ENCODE data around the gene MCCC1. TPM values are rescaled to one million over a fixed set of nuclear protein-coding genes. Genes with fewer than 3 reads are reported as not detected.

Gene MCCC1
- total RNA-seq, 1 experiment from 2014 or later: 12.6 TPM

- H3K9me2 ChIP-seq (ENCODE audit: insufficient read depth): no peaks in the 10 kb centered on the region
- ChIA-PET CTCF (no interaction called here), POLR2A (no interaction called here), RAD21 (ENCODE audit: low non-redundant PET in 1 of 2, low total read pairs in 2 of 2, uncharacterized antibody in 2 of 2, unreplicated experiment in 2 of 2) (no interaction called here)
- H2AFZ ChIP-seq (ENCODE audit: low read depth, low read length, poor library complexity, severe bottlenecking): no peak overlapping the region
- H3K36me3 ChIP-seq (ENCODE audit: control insufficient read depth in 1 of 2, insufficient read depth in 2 of 2, low read length in 2 of 2): no peaks in the 10 kb centered on the region
- TF ChIP-seq SRF (IDR thresholded peaks at IDR 0.05; ENCODE audit: low read depth) (no peak), POLR2A (IDR thresholded peaks at IDR 0.05; ENCODE audit: borderline replicate concordance, extremely low read depth, insufficient read depth, insufficient read length) (no peak), POLR2AphosphoS5 (IDR thresholded peaks at IDR 0.05; ENCODE audit: low read depth, low read length) (no peak), TCF7L2 (IDR thresholded peaks at IDR 0.05; ENCODE audit: borderline replicate concordance, extremely low read depth, insufficient read depth, insufficient read length) (no peak), RAD21 (IDR thresholded peaks at IDR 0.05; ENCODE audit: low read depth) (no peak), EZH2phosphoT487 (IDR thresholded peaks at IDR 0.05; ENCODE audit: borderline replicate concordance) (no peak), ELF1 (IDR thresholded peaks at IDR 0.05; ENCODE audit: borderline replicate concordance, low read depth) (no peak), EZH2 (IDR thresholded peaks at IDR 0.05) (no peak), CTCF (IDR thresholded peaks at IDR 0.05 in 2 of 3, conservative IDR thresholded peaks at IDR 0.05 in 1 of 3; ENCODE audit: borderline replicate concordance in 1 of 3, insufficient read depth in 1 of 3, low read depth in 2 of 3, low read length in 2 of 3) (no peak), CBX3 (IDR thresholded peaks at IDR 0.05; ENCODE audit: low read depth) (no peak), ZFX (IDR thresholded peaks at IDR 0.05) (no peak), SIN3A (IDR thresholded peaks at IDR 0.05; ENCODE audit: low read depth) (no peak), REST (IDR thresholded peaks at IDR 0.05; ENCODE audit: low read depth) (no peak), EGR1 (IDR thresholded peaks at IDR 0.05; ENCODE audit: low read depth) (no peak)
- peaks cover 2 to 18% of the 10 kb centered on the region in 2 experiments; a peak in 3 of 4 replicates for H3K4me1 ChIP-seq (ENCODE audit: control insufficient read depth in 1 of 2, insufficient read depth in 2 of 2, low read length in 2 of 2)
- H3K27ac ChIP-seq (ENCODE audit: low read depth, low read length): peak overlapping the region; percentile 64; the same call in 1 of the 2 replicates
- intact Hi-C loops (cut with micrococcal nuclease): loop anchor here (10.0 kb wide), 1 partner anchor 115 kb away; the partner anchor contains the start of gene MCCC1
- H3K9ac ChIP-seq (ENCODE audit: low read length): peak overlapping the region; percentile 82
- H3K27me3 ChIP-seq (ENCODE audit: insufficient read depth, low read length): no peaks in the 10 kb centered on the region
- H3K9me3 ChIP-seq (ENCODE audit: control insufficient read depth in 1 of 2, insufficient read depth in 1 of 2, low read depth in 1 of 2, low read length in 2 of 2): no peaks in the 10 kb centered on the region
- DNase-seq (ENCODE audit: low read depth, low spot score) (no peak), ATAC-seq (peak; percentile 42)
- peaks cover 4% of the 10 kb centered on the region; the same call in 1 of the 2 replicates for H4K20me1 ChIP-seq (ENCODE audit: insufficient read depth)
- H3K4me3 ChIP-seq (replicated peaks in 1 of 2; ENCODE audit: low read depth in 1 of 2, low read length in 2 of 2): peak overlapping the region; percentile 79 to 87
- H3K4me2 ChIP-seq (ENCODE audit: low read length): peak overlapping the region; percentile 90
- no TSS peak for BruUV-seq (replicated peaks)
- peaks cover 51% of the 10 kb centered on the region for H3K79me2 ChIP-seq (ENCODE audit: insufficient read depth, low read length)
These were observed 119.6 kb downstream of the MCCC1 start for GRCh38 chr3:182979674-182980191.
